OCI-M2 (cell line): Measurements from ENCODE around the gene SLC35B4.
"Not testable (repeated sequence)": the region's sequence is repeated elsewhere in the genome, so short reads cannot be mapped to it uniquely, and the experiment has no call there.

Source experiments
- DNase-seq: peaks from one replicate; lab custom pipeline; 2025; ENCODE audit not compliant: unreplicated experiment; lab: John Stamatoyannopoulos, UW

The SLC35B4 gene

DNA sequence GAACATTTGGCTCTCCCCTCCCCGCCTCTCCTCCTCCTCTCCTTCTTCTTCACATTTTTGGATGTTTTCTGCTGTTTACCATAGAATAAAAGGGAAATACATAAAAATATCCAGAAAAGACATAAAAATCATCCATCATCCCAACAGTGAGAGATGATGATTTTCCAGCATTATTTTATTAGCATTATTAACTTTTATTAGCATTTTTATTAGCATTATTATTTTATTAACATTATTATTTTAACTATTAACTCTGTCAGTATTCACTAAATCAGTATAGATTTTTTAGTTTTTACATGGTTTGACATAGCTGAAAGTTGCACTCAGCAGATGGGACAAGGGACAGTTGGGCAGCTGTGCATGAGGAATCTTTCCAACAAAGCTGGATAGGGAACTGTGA lies 16.2 kb upstream of the SLC35B4 start:
- DNase-seq: no peak

DNA sequence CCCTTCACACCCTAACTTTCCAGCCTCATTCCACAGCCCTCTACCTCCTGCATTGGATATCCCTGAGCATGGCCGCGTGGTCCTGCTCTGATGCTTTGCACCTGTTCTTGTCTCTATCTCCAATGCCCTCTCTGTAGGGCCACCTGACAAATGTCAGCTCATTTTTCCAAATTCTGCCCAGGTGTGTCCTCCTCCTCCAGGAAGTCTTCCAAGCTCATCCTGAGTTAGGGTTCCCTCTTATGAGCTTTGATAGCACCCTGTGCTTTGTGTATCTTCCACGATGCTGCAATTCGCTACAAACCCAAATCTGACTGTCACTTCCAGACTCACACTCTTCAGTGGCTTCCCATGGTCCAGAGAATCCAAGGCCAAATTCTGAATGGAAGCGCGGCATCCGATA lies 14.7 kb upstream of the SLC35B4 start:
- no peak for DNase-seq

DNA sequence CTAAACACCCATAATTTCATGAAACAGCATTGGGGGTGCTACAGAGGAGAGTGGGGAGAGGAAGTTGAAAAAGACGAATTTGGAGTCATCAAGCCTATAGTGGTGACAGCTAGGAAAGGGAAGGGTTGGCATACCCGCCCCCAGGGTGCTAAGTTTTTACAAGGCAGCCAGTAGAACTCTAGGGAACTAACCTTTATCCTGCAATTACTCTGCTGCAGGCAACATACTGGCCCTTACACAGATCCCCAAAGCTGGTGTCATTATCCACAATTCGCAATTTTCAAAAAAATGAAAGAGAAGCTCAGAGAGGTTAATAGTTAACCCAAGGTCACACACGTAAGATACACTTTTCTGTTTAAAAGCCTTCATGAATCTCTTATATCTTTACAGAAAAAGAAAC lies 14.2 kb upstream of the SLC35B4 start:
- no peak for DNase-seq

DNA sequence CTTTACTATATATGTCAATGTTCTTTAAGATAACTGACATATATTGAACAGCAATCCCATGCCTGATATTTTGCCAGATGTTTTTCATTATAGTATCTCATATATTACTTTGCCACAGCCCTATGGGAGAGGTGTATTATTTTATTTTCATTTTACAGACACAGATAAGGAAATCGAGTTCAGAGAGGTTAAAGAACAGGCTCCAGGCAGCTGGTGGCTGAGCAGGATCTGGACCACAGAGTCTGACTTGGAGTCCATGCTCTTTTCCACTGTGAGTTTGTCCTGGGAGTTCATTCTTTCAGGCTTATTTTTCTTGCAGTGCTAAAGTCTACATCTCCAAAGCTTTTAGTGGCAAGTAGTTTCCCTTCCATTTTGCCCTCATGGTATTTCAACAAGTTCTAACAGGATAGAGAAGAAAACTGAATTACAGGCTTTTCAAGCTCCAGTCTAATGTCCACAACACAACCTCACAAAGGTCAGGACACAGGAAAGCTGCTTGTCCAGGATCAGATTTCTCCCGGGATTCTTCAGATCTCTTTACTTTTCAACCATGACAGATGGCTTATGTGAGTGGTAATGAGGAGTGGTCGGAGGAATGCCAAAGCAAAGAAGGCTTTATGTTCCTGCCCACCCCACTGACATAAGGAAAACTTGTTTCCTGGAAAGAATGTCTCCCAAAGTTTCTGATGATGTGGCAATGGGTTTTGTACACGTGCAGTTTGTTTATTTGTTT lies 13.1 kb upstream of the SLC35B4 start:
- no peak for DNase-seq

DNA sequence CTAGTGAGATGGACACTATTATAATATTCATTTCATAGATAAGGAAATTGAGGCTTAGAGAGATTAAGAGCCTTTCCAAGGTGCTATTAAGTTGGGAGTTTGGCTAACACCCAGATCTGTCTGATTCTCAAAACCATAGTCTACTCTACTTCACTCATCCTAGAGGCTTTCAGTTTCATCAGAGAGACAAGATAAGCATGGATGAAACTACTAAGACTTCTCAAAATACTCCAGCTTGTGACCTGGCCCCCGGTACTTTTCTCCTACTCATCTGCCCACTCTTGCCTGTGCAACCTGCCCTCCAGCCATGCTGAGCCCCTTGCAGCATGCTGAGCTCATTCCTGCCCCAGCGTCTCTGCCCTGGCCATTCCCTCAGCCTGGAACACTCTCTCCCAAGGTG lies 12.2 kb upstream of the SLC35B4 start:
- DNase-seq: no peak

DNA sequence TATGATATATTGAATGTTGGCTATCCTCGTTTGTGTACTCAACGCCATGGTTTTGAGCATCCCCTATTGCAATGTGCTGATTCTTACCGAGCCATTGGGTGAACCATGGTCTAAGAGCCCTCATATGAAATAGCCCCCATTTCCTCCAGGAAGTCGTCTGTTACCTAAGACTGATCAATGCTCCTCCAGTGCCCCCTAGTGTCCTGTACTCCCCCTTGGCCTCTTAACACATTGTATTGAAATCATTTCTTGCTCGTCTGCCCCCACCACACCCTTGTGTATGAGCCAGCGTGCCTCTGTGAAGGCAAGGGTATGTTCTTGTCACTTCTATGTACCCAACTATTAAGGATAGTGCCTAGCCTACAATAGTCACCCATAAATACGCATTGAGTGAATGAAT lies 11.2 kb upstream of the SLC35B4 start:
- peak; percentile 46 for DNase-seq

DNA sequence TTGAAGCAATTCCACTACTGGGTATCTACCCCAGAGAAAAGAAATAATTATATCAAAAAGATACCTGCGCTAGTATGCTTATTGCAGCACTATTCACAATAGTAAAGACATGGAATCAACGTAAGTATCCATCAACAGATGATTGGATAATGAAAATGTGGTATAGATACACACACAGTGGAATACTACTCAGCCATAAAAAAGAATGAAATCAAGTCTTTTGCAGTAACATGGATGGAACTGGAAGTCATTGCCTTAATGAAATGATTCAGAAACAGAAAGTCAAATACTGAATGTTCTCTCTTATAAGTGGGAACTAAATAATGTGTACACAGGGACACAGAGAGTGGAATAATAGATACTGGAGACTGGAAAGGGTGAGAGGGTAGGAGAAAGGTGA lies 7.4 kb upstream of the SLC35B4 start:
- DNase-seq: no peak

DNA sequence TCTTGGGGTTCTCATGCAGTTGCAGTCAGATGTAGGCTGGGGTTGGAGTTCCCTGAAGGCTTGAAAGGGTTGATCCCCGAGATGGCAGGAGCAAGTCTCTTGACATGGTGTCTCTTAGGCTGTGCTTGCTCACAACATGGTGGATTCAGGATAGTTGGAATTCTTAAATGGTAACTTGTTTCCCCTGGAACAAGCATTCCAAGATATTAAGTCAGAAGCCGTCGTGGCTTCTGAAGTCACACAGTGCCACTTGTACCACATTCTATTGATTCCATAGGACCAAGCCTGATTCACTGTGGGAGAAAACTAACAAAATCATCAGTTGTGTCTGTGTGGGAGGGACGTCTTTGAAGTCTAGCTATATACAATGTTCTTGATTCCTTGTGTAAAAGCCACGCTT lies 3.5 kb upstream of the SLC35B4 start:
- no peak for DNase-seq

DNA sequence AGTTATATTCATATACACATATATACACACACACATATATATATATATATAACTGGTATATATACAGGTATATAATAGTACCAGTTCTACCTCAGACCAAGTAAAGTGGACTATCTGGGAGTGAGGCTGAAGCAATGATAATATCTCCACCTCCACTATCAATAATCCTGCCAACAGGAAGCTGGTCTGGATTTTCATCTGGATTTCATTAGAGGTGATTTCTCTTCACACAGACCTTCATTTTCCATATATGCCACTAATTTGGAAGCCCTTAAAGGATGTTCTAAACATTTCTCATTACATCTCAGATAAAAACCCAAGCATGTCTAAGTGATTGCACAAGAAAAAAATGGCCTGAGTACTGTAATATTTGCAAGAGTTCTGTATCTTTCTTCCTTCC lies 1.7 kb upstream of the SLC35B4 start:
- no peak for DNase-seq

DNA sequence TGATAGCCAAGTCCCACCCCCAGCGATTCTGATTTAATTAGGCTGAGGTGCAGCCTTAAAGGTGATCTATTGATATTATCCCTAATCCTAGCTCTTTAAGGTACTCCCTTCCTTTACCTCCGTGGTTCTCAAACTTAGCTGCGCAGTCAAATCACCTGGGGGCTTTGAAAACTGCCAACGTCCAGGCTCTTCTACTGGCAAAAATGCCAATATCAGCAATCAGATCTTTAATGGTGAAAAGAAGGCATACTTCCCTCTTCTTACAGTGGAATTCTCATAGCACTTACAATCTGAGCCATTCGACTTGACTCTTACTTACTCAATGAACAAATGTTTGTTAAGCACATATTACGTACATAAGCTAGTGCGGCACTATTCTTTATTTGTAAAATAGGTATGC lies 704 bp upstream of the SLC35B4 start:
- DNase-seq: no peak

DNA sequence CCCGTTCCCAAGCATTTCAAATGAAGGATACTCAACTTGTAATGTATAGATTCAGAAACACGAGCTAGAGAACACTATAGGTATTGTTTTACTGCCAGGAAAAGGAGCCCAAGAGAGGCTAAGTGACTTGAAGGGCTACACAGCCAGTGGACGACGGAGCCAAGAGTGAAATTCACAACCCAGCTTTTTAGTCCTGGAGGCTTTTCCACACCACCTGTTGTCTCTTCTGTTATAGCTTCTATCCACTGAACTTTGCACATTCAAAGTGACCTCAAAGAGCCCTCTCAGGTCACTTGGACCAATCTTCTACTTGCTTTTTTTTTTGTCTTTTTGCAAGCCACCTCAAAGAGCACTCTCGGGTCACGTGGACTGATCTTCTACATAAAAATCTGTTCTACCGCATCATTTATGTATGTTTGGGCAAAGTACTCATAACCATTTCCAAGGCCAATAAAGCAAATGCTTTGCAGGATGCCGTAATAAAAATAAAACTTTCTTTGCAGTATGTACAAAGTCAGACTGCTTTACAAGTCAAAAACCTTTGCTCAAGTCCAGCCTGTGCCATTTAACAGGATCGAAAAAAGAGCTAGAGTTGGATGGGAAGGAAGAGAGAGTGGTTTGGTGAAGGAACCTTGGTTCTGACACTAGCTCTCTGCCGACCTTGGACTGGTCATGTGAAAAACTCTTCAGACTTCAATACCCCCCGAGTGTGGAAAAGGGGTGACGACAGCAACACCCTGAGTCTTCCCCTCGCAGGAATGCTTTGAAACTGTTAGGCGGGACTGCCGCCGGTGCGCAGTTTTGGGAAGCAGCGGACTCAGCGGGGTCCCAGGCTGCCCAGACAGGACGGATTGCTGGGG lies 821 bp downstream of the SLC35B4 start:
- DNase-seq: no peak

DNA sequence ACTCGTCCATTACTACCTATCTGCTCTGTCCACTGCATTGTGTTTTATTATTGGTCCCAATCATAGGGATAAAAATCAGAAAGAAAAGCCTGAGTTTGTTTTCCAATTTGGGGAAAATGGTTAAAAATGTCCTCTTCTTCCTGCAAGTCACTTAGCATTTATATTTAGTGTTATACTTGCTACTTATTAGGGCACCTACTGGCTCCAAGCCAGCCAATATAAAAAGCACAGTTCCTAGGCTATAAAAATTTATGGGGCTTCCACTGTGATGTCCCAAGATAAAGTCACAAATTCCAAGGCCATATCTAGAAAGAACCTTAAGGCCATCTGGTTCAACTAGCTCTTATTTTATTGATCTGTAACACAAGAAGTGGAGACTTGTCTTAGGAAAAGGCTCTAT lies 3.2 kb downstream of the SLC35B4 start:
- DNase-seq: no peak

DNA sequence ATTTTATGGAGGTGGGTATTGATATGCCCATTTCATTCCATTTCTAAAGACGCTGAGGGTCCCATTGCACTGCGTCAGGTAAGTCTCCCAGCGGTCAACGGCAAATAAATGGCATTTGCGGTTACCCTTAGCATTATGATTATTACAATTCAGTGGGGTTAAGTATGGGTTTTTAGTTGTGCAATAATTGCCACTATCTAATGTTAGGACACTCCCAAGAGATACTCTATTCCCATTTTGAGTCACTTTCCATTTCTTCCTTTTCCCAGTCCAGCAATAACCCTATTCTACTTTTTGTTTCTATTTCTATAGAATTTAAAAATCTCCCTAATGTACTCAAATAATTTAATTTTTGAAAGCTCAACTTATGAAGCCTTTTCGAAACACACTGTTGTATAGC lies 4.0 kb downstream of the SLC35B4 start:
- DNase-seq: no peak

DNA sequence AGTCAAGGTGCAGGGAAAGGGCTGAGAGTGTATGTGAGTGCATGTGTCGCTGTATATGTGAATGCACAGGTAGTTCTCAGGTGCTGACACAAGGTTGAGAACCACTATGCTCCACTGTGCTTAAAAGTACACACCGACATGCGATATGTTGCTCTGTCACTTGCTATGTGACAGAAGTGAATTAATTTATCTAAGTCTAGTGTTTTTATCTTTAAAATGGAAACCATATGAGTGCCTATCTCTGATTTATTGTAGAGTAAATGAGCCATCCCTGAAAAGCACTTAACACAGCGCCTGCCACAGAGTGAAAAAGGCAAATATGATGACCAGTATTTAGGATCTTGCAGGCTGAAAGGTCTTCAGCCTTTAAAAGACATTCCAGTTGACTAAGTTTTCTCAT lies 4.9 kb downstream of the SLC35B4 start:
- no peak for DNase-seq

DNA sequence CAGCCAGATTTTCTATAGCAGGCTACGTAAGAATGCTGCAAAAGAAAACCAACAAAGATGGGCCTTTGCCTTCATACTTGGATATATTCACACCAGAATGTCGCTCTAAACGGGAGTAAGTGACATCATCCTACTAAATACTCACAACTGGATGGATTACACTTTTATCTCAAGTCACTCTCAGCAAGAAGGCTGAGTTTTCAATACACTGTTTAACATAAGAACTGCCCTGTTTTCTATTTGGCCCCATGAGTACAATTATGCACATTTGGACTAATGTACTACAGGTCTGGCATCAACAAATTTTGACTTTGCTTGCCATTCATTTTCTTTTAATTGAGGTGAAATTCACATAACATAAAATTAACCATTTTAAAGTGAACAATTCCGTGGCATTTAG lies 8.2 kb downstream of the SLC35B4 start:
- no peak for DNase-seq

DNA sequence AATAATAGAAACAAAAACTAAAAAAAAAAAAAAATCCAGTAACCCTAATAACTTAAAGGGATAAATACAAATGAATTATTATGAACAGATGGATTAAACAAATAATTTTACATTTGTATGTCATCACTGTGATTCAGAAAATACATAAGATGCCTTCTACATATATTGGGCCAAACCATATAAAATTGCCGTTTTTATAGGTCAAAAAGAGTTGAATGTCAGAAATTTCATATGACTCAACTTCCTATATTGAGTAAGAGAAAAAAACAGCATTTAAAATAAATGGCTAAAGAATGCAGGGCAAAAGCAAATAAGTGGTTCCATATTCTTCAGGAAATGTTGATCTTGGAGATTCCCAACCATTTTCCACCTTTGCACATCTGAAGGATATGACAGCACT lies 9.4 kb downstream of the SLC35B4 start:
- DNase-seq: no peak

DNA sequence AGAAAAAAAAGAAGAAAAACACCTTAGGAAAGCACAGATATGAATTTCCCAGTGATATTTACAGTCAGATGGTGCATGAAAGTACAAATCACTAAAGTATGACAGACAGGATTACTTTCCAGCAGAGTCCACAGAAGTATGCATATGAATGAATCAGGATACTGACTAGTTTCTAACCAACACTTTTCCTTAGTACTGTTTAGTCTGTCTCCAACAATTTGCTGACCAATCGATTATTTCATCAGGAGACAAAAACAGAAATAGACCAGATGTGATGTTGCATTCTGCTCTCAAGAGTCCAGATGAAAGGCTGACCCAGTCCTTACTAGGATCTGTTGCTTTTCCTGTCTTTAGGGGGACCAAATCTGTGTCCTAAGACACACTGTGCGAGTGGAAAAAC lies 14.6 kb downstream of the SLC35B4 start:
- DNase-seq: no peak

DNA sequence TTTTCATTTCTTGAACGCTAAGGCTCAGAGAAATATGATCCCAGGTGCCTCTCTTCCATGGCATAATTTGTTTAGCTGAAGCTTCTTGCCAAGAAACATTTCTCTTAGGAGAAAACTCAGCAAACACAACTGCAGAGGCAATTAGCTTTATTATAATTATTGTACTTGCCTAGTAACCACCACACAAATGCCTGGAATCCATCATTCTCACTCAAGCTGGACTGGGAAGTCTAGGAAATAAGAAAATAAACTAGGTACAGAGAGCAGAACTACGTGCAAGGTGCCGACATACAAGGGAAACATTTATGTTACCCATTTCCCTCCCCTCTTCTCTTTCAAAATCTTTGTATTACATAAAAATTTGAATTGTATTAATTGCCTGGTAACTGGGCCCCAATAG lies 15.1 kb downstream of the SLC35B4 start:
- DNase-seq: no peak

DNA sequence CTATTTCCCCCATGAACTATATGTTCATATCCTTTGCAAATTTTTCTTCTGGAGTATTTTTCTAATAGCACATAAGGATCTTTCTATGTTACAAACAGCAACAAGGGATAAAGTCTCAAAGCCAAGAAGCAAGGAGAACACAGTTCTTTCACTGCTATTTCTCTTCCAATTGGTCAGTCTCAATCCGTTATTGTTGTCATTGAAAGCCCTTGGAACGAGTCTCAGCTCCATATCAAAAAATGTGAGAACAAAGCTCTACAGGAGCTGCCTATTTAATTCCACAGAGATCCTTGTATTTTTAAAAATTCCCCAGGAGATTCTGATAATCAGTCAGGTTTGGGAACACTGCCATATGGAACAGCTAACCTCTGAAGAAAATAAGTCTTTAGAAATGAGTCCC lies 15.7 kb downstream of the SLC35B4 start:
- DNase-seq: no peak

DNA sequence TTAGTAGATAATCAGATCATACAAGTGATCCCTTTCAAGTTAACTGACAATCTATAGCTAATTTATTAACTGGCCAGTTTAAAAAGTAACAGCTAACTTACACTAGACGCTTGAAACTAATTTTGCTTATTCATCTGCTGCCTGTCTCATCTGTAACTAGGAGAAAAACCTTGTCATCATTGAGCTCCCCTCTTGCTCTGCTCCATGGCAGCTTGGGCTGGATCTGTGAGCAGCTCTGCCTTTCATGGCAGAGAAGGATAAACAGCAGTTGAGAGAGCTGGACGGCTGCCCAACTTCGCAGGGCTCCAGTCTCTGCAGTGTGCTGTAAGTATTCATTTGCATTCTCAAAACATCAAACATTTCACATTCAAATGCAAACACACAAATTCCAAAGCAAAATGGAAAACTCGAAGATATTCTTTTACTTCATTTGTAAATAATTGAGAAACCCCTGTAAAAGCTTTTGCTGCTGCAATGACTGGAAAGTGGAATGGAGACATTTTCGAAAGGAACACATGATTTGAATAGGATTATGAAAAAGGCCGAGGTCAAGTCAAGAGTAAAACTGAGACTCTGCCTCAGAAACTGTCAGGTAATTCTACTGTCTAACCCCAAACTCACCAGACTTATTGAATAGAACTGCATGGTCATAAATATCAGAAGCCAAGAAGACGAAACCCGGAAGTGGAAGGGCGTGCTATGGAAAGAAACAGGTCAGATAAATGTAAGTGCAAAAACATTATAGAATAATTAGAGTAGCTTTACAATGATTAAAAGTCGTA lies 17.6 kb downstream of the SLC35B4 start:
- no peak for DNase-seq

DNA sequence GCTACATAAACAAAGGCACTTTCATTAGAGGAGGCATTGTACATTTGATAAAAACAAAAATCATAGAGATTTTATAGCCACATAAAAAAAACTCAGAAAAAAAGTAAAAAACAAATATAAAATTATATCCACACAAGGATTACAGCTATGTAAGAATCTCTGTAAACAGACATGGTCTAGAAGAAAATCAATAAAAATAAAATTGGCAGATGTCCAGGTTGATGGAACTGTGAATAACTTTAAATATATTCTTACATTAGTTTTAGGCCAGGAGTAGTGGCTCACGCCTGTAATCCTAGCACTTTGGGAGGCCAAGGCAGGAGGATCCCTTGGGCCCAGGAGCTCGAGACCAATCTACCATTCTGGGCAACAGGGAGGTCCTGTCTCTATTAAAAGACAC lies 19.2 kb downstream of the SLC35B4 start:
- no peak for DNase-seq

DNA sequence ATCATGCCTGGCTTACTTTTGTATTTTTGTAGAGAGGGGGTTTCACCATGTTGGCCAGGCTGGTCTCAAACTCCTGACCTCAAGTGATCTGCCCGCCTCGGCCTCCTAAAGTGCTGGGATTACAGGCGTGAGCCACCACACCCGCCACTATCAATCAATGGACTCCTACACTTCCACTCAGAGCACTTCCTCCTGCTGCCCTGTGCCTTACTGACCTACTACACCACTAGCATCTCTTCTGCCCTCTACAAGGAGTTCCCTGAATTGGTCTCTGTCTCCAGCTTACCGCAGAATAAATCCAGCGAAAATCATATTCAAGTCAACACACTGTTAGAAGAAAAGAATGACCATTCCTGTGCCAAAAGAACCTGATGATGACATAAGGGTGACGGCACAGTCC lies 20.7 kb downstream of the SLC35B4 start:
- DNase-seq: not testable (repeated sequence)
